GM19397 (cell line): ENCODE measurements around the gene RASGRF1.

Experiments
- ATAC-seq: cut with Tn5 transposase; IDR thresholded peaks from one replicate; pipeline ENCODE4 v1.9.1; 2021; ENCODE audit warnings: mild to moderate bottlenecking, moderate library complexity; ENCODE audit not compliant: unreplicated experiment

Gene RASGRF1

DNA sequence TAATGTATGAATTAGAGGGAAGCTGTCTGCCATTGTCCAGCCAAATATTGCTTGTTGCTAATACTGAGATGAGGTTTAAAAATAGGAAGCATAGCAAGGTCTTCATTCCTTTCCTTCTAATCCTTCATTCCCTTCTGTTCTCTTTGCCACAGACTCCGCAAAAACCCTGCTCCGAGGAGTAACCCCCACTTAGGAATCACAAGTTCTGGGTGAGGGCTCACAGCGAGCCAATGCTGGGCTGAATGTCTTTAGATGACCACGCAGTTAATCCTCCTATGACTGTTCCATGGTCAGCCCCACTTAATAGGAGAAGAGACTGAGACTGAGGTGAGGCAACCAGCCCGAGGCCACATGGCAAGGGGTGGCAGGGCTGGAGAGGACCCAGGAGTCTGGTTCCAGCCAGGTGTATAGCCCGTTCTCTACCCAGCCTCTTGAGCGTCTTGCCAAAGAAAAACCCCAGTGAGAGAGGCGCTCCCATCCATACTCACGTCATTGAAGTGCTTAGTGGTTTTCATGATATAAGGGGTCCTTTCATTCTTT is 100.8 kb downstream of the RASGRF1 start:
- no peak for ATAC-seq

DNA sequence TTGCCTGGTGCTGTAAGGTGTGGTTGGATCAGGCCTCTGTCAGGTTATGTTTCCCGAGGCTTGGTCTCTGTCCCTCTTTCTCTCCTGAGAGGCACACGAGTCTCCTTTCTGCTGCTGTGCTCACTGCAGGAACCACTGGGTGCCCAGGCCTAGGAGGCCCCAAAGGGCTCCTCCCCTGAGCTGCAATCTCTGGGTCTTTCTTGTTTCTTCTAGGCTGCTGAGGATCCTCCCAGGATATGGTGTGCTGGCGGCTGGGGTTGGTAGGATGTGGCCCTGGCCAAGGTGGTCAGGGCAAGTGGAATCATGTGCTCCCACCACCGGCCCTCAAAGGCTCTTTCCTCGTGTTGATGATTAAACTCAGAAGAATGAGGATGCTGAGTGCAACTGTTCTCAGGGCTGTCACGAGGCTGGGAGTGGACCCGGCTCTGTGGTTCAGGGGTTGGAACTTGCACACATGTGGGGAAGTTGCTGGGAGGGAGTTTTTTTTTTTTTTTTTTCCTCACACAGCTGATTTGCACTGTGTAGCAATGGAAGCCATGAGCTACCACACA is 102.1 kb downstream of the RASGRF1 start:
- no peak for ATAC-seq

DNA sequence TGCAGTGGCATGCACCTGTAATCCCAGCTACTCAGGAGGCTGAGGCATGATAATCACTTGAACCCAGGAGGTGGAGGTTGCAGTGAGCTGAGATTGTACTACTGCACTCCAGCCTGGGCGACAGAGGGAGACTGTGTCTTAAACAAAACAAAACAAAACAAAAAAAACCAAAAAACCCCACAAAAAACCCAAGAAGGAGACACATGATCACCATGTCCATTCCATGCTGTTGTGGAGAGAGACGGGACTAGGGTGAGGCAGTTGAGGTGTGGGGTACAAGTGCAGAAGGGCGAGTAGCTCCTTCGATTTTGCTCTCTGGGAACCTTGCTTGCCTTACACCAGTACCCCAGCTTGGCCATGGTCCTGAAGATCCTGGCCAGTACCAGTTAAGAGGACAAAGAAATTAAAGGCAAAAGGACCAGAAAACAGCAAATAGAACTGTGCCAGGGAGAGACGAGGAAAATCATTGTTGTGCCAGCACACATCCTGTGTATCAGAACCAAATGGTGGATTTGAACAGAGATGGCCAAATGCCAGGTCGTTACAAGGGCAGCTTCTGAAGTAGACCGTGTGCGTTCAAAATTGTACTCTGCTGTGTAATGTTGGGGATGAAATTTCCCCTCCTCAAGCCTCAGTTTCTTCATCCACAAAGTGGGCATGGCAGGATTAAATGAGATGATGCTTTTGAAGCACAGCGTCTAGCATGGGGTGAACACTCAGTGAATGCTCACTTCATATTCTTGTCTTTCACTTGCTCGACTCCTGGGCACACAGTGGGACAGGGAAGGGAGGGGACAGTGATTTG is 102.8 kb downstream of the RASGRF1 start:
- no peak for ATAC-seq

DNA sequence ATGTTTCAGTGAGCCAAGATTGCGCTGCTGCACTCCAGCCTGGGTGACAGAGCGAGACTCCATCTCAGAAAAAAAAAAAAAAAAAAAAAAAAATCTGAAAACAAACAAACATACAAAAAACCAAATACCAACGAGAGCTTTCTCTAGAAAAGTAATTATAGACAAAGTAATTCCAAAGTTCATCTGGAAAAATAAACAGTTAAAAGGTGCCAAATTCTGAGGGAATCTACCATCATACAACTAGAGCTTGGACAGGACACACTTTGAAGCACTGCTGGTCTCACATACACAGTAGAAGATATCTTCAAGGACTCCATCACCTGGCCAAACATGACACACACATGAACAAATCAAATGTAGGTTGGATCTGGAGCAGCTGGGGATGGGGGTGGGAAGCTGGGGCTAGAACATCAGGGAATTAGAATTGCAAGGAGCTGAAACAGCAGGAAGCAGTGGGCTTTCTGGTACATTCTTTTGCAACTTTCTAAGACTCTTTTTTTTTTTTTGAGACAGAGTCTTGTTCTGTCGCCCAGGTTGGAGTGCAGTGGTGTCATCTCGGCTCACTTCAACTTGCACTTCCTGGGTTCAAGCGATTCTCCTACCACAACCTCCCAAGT is 104.6 kb downstream of the RASGRF1 start:
- no peak for ATAC-seq

DNA sequence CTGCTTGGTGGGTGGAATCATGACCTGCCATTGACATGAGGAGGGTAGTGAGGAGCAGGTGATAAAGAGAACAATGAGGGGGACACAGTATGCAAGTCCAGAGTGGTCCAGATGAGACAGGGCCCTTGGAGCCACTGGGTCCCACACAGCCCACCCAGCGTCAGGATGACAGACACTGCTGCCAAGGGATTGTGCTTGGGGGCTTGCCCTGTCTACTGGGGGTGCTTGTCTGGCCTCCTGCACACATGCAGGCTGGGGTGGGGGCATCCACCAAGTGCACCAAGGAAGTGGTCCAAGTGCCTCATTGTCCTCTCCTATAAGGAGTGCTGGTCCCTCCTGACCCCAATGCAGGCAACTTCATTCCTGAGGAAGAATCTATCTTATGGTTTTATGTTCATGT is 106.5 kb downstream of the RASGRF1 start:
- ATAC-seq = no peak

DNA sequence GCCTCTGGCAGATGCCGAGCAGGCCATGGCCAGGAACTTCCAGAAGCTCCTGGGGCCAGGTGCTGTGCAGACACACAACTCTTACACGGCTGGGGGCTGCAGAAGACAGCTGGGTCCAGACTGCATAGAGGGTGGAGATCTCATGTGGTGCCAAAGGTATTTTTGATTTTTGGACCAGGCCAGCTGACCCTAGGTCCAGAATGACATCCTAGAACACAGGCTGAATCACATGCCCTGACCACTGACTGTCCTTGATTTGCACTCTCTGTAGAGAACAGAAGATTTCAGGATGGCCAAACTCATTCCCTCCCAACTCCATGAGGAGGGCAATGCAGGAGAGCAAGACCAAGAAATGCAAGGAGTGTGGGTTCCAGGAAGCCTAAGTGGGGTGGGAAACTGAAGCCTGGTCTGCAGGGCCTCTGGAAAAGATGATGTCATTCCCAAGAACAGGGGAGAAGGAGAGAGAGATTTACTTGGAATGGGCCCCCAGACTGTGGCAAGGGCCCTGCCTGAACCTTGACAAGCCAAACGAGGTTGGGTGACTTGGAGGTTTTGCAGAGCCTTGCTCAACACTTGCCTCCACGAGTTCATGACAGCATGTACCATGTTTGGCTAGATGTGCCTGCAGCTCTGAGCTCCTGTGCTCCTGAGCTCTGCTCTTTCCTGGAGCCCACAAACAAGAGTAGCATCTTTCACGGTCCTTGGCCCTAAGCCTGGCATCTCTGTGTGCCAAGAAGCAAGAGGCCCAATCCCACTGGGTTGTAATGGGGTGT is 107.2 kb downstream of the RASGRF1 start:
- ATAC-seq = no peak

DNA sequence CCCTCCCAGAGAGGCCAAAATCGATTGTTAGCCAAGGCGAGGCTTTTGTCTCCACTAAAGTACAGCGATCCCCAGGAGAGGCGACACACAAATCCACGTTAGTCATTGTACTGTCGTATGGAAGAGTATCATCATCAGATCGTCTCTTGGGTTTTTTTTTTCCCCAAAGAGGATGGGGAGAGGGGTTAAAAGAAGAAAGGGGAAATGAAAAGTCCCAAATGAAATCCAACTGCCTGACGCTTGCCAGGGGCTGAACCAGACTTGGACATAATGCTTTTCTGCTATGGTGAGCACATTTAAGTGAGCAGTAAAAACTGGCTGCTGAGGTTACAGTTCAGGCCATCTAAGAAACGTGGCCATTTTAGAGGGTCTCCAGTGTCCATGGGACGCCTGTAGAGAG is 107.8 kb downstream of the RASGRF1 start:
- ATAC-seq = no peak

DNA sequence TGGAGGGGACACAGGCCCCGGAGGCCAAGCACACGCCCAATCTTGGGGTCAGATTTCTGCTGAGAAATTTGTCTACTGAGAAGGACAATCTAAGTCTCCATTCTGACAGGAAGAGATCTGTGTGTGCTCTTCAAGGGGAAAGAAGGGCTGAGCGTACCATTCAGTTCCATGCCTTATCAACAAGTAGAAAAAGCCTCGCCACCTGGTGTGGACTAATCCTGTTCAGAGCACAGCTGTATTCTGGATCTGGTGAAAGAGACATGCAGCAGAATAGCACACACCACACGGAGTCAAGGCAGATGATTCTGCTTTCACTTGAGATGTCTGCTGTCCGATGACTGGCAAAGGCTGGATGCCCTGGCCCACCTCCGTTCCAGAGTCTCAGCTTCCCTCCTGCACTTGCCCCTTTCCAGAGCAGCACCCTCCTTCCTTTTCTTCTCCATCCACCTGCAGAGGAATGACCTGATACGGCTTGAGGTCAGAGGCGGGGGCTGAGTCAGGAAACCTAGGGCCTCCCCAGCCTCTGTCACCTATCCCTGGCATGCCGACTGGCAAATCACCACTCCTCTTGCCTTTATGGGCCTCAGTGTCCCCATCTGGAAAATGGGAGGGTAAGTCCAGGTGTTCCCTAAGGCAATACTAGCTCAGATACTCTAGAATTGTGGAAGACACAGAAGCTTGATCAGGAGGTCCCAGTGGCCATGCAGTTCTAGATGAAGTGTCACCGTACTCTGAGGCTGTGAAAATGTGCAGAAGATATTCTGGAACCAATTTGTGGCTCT is 108.9 kb downstream of the RASGRF1 start:
- no peak for ATAC-seq

DNA sequence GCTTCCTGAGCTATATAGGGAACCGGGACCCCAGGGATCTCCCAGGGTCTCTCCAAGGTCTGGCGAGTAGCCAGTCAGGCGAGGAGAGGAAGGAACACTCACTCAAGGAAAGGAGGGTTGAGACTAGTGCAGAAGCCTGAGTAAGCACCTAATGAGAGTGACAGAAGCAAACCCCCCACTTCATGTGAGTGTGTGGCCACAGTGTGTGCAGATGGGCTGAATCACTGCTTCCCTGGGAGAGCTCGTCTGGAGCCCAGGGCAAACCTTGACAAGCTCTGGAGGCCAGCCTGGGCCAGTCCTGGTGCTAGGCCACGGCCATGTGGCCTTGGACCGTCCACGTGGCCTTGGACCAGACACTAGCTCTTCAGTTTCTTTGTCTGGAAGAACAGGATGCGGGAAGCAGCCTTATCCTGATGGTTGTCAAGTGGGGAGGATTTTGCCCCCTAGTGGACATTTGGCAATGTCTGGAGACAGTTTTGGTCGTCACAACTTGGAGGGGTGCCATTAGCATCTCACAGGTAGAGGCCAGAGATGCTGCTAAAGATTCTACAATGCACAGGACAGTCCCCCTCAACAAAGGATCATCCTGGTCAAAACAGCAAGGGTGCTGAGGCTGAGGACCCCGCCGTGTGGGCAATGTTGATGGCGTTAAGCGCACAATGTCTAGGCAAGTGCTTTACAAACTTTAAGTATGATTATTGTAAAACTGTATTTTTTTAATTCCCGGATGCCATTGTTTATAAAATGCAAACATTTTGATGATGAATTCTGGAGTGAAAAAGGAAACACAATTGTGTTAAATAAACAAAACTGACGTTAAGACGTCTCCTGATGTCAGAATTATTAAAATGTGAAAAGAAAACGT is 110.9 kb downstream of the RASGRF1 start:
- ATAC-seq = no peak

DNA sequence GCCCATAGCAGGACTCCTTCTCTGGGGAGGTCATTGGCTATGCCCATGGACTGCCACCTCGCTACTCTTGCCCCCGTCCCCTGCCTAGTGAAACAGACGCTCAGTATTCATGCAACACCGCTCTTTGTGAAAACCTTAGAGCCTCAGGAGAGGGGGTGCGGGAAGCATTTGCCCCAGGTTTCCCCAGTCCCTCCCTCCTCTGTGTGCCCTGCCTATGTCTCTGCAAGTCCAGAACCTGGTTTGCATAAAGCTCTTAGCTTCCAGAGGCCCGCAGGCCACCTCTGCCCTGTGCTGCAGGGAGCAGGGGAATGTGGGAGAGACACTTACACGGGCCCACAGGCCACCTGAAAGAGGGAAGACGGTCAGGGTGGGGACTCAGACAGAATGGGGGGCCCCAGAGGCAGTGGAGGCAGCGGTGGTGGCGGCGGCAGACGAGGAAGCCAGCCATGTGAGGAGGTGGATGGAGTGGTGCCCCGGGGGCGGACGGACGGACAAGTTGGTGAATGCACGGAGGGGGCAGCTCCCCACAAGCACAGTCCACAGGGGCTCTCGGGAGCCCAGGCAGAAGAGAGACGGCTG is 111.9 kb downstream of the RASGRF1 start:
- no peak for ATAC-seq

DNA sequence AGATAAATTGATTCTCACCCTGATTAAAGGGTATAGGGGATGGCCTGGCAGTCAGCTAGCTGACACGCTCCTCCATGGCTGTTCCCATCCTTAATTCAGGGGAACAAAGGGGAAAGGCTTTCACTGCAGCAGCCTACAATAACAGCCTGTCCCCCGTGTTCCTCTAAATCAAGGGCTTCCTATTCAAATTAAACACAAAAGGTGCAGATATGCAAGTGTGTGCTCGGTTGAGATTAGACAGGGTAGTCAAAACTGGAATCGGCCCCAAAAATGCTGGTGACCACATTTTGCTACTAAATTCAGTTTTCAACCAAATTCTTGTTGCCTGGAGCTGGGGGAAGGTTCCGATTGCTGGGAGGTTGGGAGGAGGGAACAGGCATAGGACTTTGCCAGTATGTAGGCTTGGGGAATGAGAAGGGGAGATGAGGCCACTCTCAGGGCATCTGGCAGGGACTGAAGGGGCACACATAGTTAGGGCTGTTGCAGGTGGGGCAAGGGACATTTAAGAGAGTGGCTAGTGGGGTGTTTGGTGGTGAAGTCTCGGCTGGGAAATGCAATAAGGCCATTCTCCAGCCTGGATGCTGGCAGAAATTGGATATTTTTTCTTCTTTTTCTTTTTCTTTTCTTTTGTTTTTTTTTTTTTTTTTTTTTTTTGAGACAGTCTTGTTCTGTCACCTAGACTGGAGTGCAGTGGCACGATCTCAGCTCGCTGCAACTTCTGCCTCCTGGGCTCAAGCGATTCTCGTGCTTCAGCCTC is 112.8 kb downstream of the RASGRF1 start:
- ATAC-seq = peak; percentile 22

DNA sequence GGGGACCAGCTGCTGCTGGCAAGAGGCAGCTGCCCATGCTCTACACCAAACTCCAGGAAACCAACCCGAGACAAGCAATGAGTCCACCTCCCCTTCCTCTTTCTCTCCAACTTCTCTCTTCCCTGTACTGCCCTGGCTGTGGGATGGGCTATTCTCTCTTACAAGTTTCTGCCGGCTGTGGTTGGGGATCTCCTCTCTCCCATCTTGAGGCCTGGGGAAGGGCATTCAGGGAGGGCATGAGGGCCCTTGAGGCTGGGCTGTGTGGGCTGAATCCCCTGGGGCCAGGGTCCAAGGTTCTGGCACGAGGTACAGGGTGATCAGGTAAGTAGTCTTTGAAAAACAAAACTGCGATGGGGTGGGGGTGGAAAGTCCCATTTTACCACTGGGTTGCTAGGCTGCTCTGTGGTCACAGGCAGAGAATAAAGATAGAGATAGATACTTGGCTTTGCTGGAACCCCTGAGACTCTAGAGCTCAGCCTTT is 113.4 kb downstream of the RASGRF1 start:
- peak; percentile 52 for ATAC-seq

DNA sequence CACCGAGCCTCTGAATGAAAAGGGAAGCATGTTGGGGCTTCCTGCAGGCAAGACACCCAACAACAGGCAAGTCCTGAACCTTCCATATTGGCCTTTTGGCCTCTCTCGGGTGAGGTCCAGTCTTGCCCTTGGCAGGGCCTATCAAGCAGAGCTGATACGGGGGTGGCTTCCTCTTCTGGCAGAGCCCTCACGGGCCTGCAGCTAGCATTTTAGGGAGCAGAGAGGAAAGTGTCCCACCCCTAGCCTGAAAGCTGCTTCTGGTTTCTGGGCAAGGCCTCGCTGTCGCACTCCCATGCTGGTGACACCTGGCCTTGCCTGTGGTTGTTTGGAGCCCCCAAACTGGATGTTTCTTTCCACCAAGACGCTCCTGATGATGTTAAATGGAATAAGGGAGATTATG is 113.9 kb downstream of the RASGRF1 start:
- peak; percentile 4 for ATAC-seq

DNA sequence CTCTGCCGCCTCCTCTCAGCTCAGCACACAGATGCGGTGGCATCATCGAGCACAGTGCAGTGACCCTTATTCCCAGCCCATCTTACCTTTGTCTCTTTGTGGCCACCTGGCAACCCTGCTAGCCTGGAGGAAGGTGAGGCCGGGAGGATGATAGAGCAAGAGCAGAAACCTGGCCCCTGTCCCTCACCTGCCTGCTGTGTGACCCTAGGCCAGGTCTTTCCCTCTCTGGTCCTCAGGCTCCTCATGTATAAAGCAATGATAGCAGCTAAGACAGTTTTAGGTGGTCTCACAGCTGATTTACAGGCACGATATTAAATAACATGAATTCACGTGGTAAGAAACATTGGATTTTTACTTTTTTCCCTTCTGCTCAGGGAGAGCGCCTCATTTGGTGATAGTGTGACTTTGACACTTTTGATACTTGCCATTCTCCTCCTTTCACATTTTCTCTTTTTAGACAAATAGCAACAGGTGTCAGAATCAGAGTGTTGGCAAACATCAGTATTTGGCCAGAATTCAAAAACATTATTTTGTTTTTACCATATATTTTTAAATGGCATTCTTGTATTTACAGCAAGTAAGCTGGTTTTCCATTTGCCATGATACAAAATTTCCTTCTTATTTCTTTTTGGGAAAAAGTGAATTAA is 116.2 kb downstream of the RASGRF1 start:
- no peak for ATAC-seq

DNA sequence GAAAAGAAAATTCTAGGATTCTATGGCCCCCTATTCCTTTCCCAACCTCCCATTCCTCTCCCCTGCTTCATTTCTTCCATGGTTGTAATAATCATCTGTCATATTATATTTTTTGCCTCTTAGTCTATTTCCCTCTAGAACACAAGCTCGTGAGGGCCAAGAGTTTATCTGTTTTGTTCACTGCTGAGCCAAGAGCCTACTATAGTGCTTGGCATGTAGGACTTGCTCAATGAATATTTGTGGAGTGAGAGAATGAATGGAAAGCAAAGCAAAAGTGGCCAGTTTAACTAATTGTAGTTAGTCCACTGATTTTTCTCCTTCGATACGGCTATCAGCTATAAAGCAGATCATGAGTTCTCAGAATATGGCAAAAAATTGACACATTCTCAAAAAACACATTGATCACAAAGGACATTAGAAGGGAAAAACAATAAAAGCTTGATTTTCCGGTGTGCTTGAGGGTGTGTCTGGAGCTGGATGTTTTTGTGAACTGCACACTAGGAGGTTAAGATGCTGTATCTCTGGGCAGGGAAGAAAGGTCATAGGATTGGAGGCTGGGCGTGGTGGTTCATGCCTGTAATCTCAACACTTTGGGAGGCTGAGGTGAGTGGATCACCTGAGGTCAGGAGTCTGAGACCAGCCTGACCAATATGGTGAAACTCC is 120.8 kb downstream of the RASGRF1 start:
- no peak for ATAC-seq

DNA sequence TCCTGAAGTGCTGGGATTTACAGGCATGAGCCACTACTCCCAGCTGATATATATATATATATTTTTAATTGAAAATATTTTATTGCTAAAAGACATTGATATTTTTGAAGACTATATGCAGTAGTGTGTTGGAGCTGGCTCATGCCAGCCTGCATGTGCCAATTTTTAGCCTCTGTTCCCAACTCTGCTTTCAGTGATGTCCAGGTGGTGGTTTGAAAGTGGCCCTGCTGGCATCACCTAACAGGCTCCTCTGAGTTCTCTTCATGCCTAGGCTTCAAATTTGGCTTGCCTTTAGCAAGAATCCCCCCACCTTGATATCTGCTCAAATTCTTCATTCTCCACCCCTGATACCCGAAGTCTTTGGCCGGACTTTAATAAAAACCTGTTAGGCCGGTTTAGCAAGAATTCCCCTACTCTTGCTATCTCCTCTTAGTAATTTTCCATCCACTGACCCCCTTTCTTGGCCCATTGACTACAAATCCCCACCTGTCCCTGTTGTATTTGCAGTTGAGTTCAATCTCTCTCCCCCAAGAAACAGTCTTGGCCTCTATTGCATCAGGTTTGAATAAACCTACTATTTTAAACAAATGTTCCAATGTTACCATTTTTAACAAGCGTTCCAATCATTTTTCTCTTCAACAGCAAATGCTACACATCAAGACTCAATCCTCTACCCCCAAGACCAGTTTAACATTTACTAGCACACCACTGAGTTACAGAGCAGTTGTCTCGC is 121.9 kb downstream of the RASGRF1 start:
- no peak for ATAC-seq

DNA sequence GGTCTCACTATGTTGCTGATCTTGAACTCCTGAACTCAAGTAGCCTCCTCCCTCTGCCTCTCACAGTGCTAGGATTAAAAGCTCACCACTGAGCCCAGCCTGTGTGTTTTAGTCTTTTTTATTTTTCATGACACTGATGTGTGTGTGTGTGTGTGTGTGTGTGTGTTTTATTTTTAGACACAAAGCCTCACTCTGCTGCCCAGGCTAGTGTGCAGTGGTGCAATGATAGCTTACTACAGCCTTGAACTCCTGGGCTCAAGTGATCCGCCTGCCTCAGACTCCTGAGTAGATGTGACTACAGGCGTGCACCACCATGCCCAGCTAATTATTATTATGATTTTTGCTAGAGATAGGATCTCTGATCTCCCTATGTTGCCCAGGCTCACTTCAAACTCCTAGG is 122.5 kb downstream of the RASGRF1 start:
- ATAC-seq = no peak
